HEK293 (cell line): ENCODE results near the gene MTHFSD.

Source experiments
- CTCF ChIA-PET: fragments of 350-600 bp; formaldehyde crosslinking; extraction: SDS; loops from one replicate; lab custom pipeline; 2021; ENCODE audit warnings: antibody characterized with exemption; lab: Yijun Ruan, JAX
- POLR2A ChIA-PET: fragments of 300-600 bp; formaldehyde crosslinking; extraction: SDS; loops from one replicate; lab custom pipeline; 2020; ENCODE audit warnings: antibody characterized with exemption, inconsistent platforms; lab: Yijun Ruan, JAX
- H3K27ac ChIP-seq: fragments of 200-500 bp; sonication (Bioruptor generic); 2 replicates; pipeline ENCODE4 v1.5.1; 2014; ENCODE audit warnings: low read depth, low read length, control low read depth, inconsistent platforms; ENCODE audit errors: extremely low read depth
- H3K36me3 ChIP-seq, 2 experiments: fragments of 200-500 bp in 1 of 2; sonication (Bioruptor generic) in 1 of 2; 1 replicate in 1 of 2; 2 replicates in 1 of 2; pipeline ENCODE4 v1.5.1; 2014 to 2017; ENCODE audit warnings: inconsistent platforms in 2 of 2, low read length in 2 of 2; ENCODE audit not compliant: control insufficient read depth in 2 of 2, insufficient read depth in 1 of 2
- H3K4me1 ChIP-seq: fragments of 200-500 bp; sonication (Bioruptor generic); 2 replicates; pipeline ENCODE4 v1.5.1; 2014; ENCODE audit warnings: mild to moderate bottlenecking, low read length, inconsistent platforms; ENCODE audit not compliant: control insufficient read depth, insufficient read depth
- H3K4me3 ChIP-seq: 2 replicates; pipeline ENCODE4 v1.5.1; 2011; ENCODE audit warnings: low read depth, mild to moderate bottlenecking, control low read depth, low read length, moderate library complexity
- H3K9me3 ChIP-seq: fragments of 200-500 bp; sonication (Bioruptor generic); 2 replicates; pipeline ENCODE4 v1.5.1; 2014; ENCODE audit warnings: low read depth, low read length, inconsistent platforms; ENCODE audit not compliant: control insufficient read depth, insufficient read depth
- GLI2 ChIP-seq: fragments of 450-650 bp; formaldehyde crosslinking; IDR thresholded peaks from 2 replicates; pipeline ENCODE4; 2017; ENCODE audit warnings: missing biosample characterization, missing genetic modification characterization, low read depth, borderline replicate concordance
- GLIS1 ChIP-seq: fragments of 450-650 bp; formaldehyde crosslinking; IDR thresholded peaks from 2 replicates; pipeline ENCODE4 v1.5.1; 2016; ENCODE audit warnings: missing biosample characterization, missing genetic modification characterization
- PRDM1 ChIP-seq: fragments of 450-650 bp; formaldehyde crosslinking; IDR thresholded peaks from 2 replicates; pipeline ENCODE4; 2016; ENCODE audit warnings: missing biosample characterization, missing genetic modification characterization
- SALL2 ChIP-seq: fragments of 450-650 bp; formaldehyde crosslinking; IDR thresholded peaks from 2 replicates; pipeline ENCODE4 v1.5.0; 2017; ENCODE audit warnings: missing biosample characterization, mild to moderate bottlenecking, missing genetic modification characterization, borderline replicate concordance
- ZBTB17 ChIP-seq: fragments of 450-650 bp; formaldehyde crosslinking; IDR thresholded peaks from 2 replicates; pipeline ENCODE4 v1.5.1; 2016; ENCODE audit warnings: missing biosample characterization, missing genetic modification characterization
- ZNF174 ChIP-seq: fragments of 450-650 bp; formaldehyde crosslinking; IDR thresholded peaks from 2 replicates; pipeline ENCODE4 v1.5.0; 2017; ENCODE audit warnings: missing biosample characterization, mild to moderate bottlenecking, missing genetic modification characterization
- ZNF449 ChIP-seq: fragments of 450-650 bp; formaldehyde crosslinking; IDR thresholded peaks from 2 replicates; pipeline ENCODE4 v1.5.1; 2017; ENCODE audit warnings: missing biosample characterization, mild to moderate bottlenecking, missing genetic modification characterization, moderate library complexity
- ZNF473 ChIP-seq: fragments of 450-650 bp; formaldehyde crosslinking; IDR thresholded peaks from 2 replicates; pipeline ENCODE4 v1.5.1; 2017; ENCODE audit warnings: missing biosample characterization, missing genetic modification characterization
- ZNF560 ChIP-seq: fragments of 450-650 bp; formaldehyde crosslinking; IDR thresholded peaks from 2 replicates; pipeline ENCODE4 v1.5.1; 2017; ENCODE audit warnings: missing biosample characterization, missing genetic modification characterization, borderline replicate concordance
- ZNF596 ChIP-seq: fragments of 450-650 bp; IDR thresholded peaks from 2 replicates; pipeline ENCODE4 v1.5.0; 2018; ENCODE audit warnings: missing biosample characterization, mild to moderate bottlenecking, missing genetic modification characterization, moderate library complexity
- ZNF658 ChIP-seq: fragments of 450-650 bp; formaldehyde crosslinking; IDR thresholded peaks from 2 replicates; pipeline ENCODE4; 2016; ENCODE audit warnings: missing biosample characterization, missing genetic modification characterization
- ZNF670 ChIP-seq: fragments of 450-650 bp; formaldehyde crosslinking; IDR thresholded peaks from 2 replicates; pipeline ENCODE4 v1.5.1; 2016; ENCODE audit warnings: missing biosample characterization, missing genetic modification characterization, low read depth
- ZNF768 ChIP-seq: fragments of 450-650 bp; formaldehyde crosslinking; IDR thresholded peaks from 2 replicates; pipeline ENCODE4 v1.5.1; 2018; ENCODE audit warnings: missing biosample characterization, mild to moderate bottlenecking, missing genetic modification characterization
- TF ChIP-seq, protein P1 (sequence below): fragments of 450-650 bp; IDR thresholded peaks from 2 replicates; pipeline ENCODE4 v1.5.1; 2018; ENCODE audit warnings: missing biosample characterization, missing genetic modification characterization
- TF ChIP-seq, protein P2 (sequence below): fragments of 450-650 bp; formaldehyde crosslinking; IDR thresholded peaks from 2 replicates; pipeline ENCODE4 v1.5.1; 2016; ENCODE audit warnings: missing biosample characterization, missing genetic modification characterization
- TF ChIP-seq, protein P3 (sequence below): fragments of 450-650 bp; formaldehyde crosslinking; IDR thresholded peaks from 2 replicates; pipeline ENCODE4 v1.5.0; 2017; ENCODE audit warnings: missing biosample characterization, missing genetic modification characterization, borderline replicate concordance
- TF ChIP-seq, protein P4 (sequence below): fragments of 450-650 bp; formaldehyde crosslinking; IDR thresholded peaks from 2 replicates; pipeline ENCODE4 v1.5.1; 2016; ENCODE audit warnings: missing biosample characterization, missing genetic modification characterization
- TF ChIP-seq, protein P5 (sequence below): IDR thresholded peaks from 2 replicates; pipeline ENCODE4 v1.6.1; 2011; ENCODE audit warnings: mild to moderate bottlenecking, low read depth, low read length, borderline replicate concordance
- TF ChIP-seq, protein P6 (sequence below): fragments of 450-650 bp; formaldehyde crosslinking; IDR thresholded peaks from 2 replicates; pipeline ENCODE4 v1.5.1; 2016; ENCODE audit warnings: missing biosample characterization, missing genetic modification characterization

The MTHFSD gene

GRCh38 chr16:86591270-86591669 lies 36.2 kb upstream of the MTHFSD start:
- POLR2A ChIA-PET: no interaction called here
- TF ChIP-seq ZNF449 (tag by site-specific recombination) (no peak), ZNF658 (0 out of 2 replicates have a peak, but pooled peaks have one; percentile 77), ZNF560 (tag by site-specific recombination) (no peak), ZNF596 (no peak), SALL2 (tag by site-specific recombination) (0 out of 2 replicates have a peak, but pooled peaks have one; percentile 41), GLI2 (tag by site-specific recombination) (no peak)
- TF ChIP-seq, protein P1, sequence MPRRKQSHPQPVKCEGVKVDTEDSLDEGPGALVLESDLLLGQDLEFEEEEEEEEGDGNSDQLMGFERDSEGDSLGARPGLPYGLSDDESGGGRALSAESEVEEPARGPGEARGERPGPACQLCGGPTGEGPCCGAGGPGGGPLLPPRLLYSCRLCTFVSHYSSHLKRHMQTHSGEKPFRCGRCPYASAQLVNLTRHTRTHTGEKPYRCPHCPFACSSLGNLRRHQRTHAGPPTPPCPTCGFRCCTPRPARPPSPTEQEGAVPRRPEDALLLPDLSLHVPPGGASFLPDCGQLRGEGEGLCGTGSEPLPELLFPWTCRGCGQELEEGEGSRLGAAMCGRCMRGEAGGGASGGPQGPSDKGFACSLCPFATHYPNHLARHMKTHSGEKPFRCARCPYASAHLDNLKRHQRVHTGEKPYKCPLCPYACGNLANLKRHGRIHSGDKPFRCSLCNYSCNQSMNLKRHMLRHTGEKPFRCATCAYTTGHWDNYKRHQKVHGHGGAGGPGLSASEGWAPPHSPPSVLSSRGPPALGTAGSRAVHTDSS: peak; percentile 96
- TF ChIP-seq, protein P2, sequence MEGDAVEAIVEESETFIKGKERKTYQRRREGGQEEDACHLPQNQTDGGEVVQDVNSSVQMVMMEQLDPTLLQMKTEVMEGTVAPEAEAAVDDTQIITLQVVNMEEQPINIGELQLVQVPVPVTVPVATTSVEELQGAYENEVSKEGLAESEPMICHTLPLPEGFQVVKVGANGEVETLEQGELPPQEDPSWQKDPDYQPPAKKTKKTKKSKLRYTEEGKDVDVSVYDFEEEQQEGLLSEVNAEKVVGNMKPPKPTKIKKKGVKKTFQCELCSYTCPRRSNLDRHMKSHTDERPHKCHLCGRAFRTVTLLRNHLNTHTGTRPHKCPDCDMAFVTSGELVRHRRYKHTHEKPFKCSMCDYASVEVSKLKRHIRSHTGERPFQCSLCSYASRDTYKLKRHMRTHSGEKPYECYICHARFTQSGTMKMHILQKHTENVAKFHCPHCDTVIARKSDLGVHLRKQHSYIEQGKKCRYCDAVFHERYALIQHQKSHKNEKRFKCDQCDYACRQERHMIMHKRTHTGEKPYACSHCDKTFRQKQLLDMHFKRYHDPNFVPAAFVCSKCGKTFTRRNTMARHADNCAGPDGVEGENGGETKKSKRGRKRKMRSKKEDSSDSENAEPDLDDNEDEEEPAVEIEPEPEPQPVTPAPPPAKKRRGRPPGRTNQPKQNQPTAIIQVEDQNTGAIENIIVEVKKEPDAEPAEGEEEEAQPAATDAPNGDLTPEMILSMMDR (tag by site-specific recombination): no peak
- TF ChIP-seq, protein P3, sequence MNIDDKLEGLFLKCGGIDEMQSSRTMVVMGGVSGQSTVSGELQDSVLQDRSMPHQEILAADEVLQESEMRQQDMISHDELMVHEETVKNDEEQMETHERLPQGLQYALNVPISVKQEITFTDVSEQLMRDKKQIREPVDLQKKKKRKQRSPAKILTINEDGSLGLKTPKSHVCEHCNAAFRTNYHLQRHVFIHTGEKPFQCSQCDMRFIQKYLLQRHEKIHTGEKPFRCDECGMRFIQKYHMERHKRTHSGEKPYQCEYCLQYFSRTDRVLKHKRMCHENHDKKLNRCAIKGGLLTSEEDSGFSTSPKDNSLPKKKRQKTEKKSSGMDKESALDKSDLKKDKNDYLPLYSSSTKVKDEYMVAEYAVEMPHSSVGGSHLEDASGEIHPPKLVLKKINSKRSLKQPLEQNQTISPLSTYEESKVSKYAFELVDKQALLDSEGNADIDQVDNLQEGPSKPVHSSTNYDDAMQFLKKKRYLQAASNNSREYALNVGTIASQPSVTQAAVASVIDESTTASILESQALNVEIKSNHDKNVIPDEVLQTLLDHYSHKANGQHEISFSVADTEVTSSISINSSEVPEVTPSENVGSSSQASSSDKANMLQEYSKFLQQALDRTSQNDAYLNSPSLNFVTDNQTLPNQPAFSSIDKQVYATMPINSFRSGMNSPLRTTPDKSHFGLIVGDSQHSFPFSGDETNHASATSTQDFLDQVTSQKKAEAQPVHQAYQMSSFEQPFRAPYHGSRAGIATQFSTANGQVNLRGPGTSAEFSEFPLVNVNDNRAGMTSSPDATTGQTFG (tag by site-specific recombination): 0 out of 2 replicates have a peak, but pooled peaks have one; percentile 46
- TF ChIP-seq, protein P4, sequence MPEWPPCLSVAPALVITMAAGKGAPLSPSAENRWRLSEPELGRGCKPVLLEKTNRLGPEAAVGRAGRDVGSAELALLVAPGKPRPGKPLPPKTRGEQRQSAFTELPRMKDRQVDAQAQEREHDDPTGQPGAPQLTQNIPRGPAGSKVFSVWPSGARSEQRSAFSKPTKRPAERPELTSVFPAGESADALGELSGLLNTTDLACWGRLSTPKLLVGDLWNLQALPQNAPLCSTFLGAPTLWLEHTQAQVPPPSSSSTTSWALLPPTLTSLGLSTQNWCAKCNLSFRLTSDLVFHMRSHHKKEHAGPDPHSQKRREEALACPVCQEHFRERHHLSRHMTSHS (tag by site-specific recombination): no peak
- TF ChIP-seq, protein P5, sequence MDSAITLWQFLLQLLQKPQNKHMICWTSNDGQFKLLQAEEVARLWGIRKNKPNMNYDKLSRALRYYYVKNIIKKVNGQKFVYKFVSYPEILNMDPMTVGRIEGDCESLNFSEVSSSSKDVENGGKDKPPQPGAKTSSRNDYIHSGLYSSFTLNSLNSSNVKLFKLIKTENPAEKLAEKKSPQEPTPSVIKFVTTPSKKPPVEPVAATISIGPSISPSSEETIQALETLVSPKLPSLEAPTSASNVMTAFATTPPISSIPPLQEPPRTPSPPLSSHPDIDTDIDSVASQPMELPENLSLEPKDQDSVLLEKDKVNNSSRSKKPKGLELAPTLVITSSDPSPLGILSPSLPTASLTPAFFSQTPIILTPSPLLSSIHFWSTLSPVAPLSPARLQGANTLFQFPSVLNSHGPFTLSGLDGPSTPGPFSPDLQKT: no peak
- no peak overlapping the region for H3K27ac ChIP-seq
- H3K9me3 ChIP-seq: no peaks in the 10 kb centered on the region
- no peak overlapping the region for H3K4me3 ChIP-seq
- no peaks in the 10 kb centered on the region for H3K36me3 ChIP-seq
- H3K4me1 ChIP-seq: no peaks in the 10 kb centered on the region
- CTCF ChIA-PET: interaction anchor here (0.6 to 1.5 kb wide), 3 partner anchors 15 to 477 kb away, joined by 3 to 5 read pairs (median 3); no protein-coding TSS in a partner anchor

DNA sequence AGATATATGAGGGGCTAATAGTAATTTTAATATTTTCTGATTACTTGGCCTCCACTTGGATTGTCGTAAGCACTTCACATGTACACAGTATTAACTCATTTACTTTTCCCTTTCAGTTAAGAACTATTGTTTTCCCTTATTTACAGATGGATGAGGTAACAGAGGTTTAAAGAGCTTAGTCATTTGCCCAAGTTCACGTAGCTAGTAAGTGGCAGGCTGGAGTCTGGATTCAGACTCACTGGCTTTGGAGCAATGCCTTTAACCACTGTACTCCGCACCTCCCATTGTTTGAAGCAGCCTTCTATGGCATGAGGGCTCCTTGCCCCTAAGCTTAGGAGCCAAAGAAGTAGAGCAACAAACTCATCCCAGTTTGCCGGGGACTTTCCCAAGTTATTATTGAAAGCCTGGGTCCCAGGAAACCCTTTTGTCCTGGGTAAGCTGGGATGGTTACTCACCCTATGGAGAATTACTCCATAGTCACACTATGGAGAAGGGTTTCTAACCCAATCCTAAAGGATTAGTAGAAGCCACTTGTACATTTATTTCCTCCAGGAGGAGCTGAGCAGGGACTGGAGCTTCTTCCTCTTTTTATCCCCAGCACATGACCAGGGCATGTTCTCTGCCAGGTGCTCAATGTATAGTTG lies 35.6 kb upstream of the MTHFSD start:
- H3K36me3 ChIP-seq: no peaks in the 10 kb centered on the region
- H3K9me3 ChIP-seq: no peaks in the 10 kb centered on the region
- POLR2A ChIA-PET: no interaction called here
- CTCF ChIA-PET: interaction anchor here (0.6 to 1.5 kb wide), 6 partner anchors 15 to 554 kb away, joined by 3 to 5 read pairs (median 3); no protein-coding TSS in a partner anchor
- H3K4me3 ChIP-seq: no peak overlapping the region
- H3K27ac ChIP-seq: no peak overlapping the region
- no peaks in the 10 kb centered on the region for H3K4me1 ChIP-seq
- TF ChIP-seq, protein P6, sequence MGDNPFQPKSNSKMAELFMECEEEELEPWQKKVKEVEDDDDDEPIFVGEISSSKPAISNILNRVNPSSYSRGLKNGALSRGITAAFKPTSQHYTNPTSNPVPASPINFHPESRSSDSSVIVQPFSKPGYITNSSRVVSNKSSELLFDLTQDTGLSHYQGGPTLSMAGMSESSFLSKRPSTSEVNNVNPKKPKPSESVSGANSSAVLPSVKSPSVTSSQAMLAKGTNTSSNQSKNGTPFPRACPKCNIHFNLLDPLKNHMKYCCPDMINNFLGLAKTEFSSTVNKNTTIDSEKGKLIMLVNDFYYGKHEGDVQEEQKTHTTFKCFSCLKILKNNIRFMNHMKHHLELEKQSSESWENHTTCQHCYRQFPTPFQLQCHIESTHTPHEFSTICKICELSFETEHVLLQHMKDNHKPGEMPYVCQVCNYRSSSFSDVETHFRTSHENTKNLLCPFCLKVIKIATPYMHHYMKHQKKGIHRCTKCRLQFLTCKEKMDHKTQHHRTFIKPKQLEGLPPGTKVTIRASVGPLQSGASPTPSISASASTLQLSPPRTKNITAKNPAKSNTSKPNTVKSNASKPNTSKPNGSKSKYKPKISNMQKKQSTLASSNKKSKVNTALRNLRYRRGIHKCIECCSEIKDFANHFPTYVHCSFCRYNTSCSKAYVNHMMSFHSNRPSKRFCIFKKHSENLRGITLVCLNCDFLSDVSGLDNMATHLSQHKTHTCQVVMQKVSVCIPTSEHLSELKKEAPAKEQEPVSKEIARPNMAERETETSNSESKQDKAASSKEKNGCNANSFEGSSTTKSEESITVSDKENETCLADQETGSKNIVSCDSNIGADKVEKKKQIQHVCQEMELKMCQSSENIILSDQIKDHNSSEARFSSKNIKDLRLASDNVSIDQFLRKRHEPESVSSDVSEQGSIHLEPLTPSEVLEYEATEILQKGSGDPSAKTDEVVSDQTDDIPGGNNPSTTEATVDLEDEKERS (tag by site-specific recombination): no peak
- TF ChIP-seq ZNF768 (tag by site-specific recombination) (no peak), ZNF670 (tag by site-specific recombination) (no peak), GLIS1 (tag by site-specific recombination) (no peak), ZBTB17 (tag by site-specific recombination) (no peak), ZNF174 (tag by site-specific recombination) (no peak), ZNF473 (tag by site-specific recombination) (no peak), PRDM1 (tag by site-specific recombination) (peak; percentile 35; the same call in 1 of the 2 replicates)
- TF ChIP-seq, all 188 proteins: peak for 1
